HG02610 (cell line): ENCODE results near the gene TNFRSF19.
"Not testable (repeated sequence)": the region's sequence is repeated elsewhere in the genome, so short reads cannot be mapped to it uniquely, and the experiment has no call there.

Experiments
- ATAC-seq: cut with Tn5 transposase; IDR thresholded peaks from one replicate; pipeline ENCODE4 v1.9.1; 2021; ENCODE audit warnings: mild to moderate bottlenecking, moderate library complexity; ENCODE audit not compliant: unreplicated experiment

TNFRSF19 gene

GRCh38 chr13:23570099-23570920, at the start of gene TNFRSF19:
TSS of gene TNFRSF19 (plus strand) at chr13:23570412. CDS start at chr13:23590184, 19,772 bp downstream.
- no peak for ATAC-seq

GRCh38 chr13:23529926-23530325, 40.3 kb upstream of the TNFRSF19 start:
- ATAC-seq = not testable (repeated sequence)

- ATAC-seq = no peak
Measured at GRCh38 chr13:23531446-23531845, 38.8 kb upstream of the TNFRSF19 start.

GRCh38 chr13:23534090-23534489, 36.1 kb upstream of the TNFRSF19 start:
- no peak for ATAC-seq

GRCh38 chr13:23541221-23541824, 28.9 kb upstream of the TNFRSF19 start:
- ATAC-seq = no peak

GRCh38 chr13:23544668-23545067, 25.5 kb upstream of the TNFRSF19 start:
- no peak for ATAC-seq

GRCh38 chr13:23547000-23547590, 23.1 kb upstream of the TNFRSF19 start:
- no peak for ATAC-seq

- no peak for ATAC-seq
Measured at GRCh38 chr13:23549724-23550123, 20.5 kb upstream of the TNFRSF19 start.

GRCh38 chr13:23550163-23550562, 20.0 kb upstream of the TNFRSF19 start:
- no peak for ATAC-seq

- ATAC-seq = no peak
Measured at GRCh38 chr13:23551213-23552008, 18.8 kb upstream of the TNFRSF19 start.

- no peak for ATAC-seq
Measured at GRCh38 chr13:23552171-23552570, 18.0 kb upstream of the TNFRSF19 start.

- ATAC-seq = no peak
Measured at GRCh38 chr13:23552661-23553060, 17.6 kb upstream of the TNFRSF19 start.

- no peak for ATAC-seq
Measured at GRCh38 chr13:23554000-23554399, 16.2 kb upstream of the TNFRSF19 start.

- ATAC-seq = no peak
Measured at GRCh38 chr13:23557043-23557442, 13.2 kb upstream of the TNFRSF19 start.

GRCh38 chr13:23557733-23558132, 12.5 kb upstream of the TNFRSF19 start:
- ATAC-seq = no peak

- ATAC-seq = no peak
Measured at GRCh38 chr13:23558675-23559536, 11.3 kb upstream of the TNFRSF19 start.

GRCh38 chr13:23560571-23561089, 9.6 kb upstream of the TNFRSF19 start:
- ATAC-seq = no peak

GRCh38 chr13:23561261-23561660, 9.0 kb upstream of the TNFRSF19 start:
- ATAC-seq = peak; percentile 89

GRCh38 chr13:23563085-23563845, 6.9 kb upstream of the TNFRSF19 start:
- ATAC-seq = no peak
